Measurements from ENCODE around the gene MLLT3.

Gene MLLT3

GRCh38 chr9:20397348-20397747 lies 225.0 kb downstream of the MLLT3 start:
- FAIRE-seq (no peak), DNase-seq (ENCODE audit: insufficient read length, low spot score) (no peak)
- no peak for TF ChIP-seq PAX5 (IDR thresholded peaks at IDR 0.05; ENCODE audit: insufficient read depth, low read length, severe bottlenecking)
- no peak for TF ChIP-seq POU2F2 (IDR thresholded peaks at IDR 0.05; ENCODE audit: low read depth, low read length)
- TF ChIP-seq SPI1 (IDR thresholded peaks at IDR 0.05; ENCODE audit: low read depth, low read length), result no peak
- TF ChIP-seq POLR2AphosphoS5 (IDR thresholded peaks at IDR 0.05; ENCODE audit: low read depth, low read length), result no peak
- TF ChIP-seq POLR2A (IDR thresholded peaks at IDR 0.05; ENCODE audit: low read depth, low read length), result no peak
- TF ChIP-seq TAF1 (IDR thresholded peaks at IDR 0.05; ENCODE audit: low read depth, low read length), result no peak

GRCh38 chr9:20396509-20396908 lies 225.8 kb downstream of the MLLT3 start:
- TF ChIP-seq POU2F2 (IDR thresholded peaks at IDR 0.05; ENCODE audit: low read depth, low read length), result no peak
- TF ChIP-seq PAX5 (IDR thresholded peaks at IDR 0.05; ENCODE audit: insufficient read depth, low read length, severe bottlenecking), result no peak
- TF ChIP-seq TAF1 (IDR thresholded peaks at IDR 0.05; ENCODE audit: low read depth, low read length), result no peak
- TF ChIP-seq POLR2A (IDR thresholded peaks at IDR 0.05; ENCODE audit: low read depth, low read length), result no peak
- no peak for TF ChIP-seq POLR2AphosphoS5 (IDR thresholded peaks at IDR 0.05; ENCODE audit: low read depth, low read length)
- no peak for TF ChIP-seq SPI1 (IDR thresholded peaks at IDR 0.05; ENCODE audit: low read depth, low read length)
- FAIRE-seq (peak; percentile 86), DNase-seq (ENCODE audit: insufficient read length, low spot score) (no peak)

- no peak for FAIRE-seq
- no peak for DNase-seq (ENCODE audit: insufficient read length, low spot score)
- TF ChIP-seq POLR2AphosphoS5 (IDR thresholded peaks at IDR 0.05; ENCODE audit: low read depth, low read length), result no peak
- TF ChIP-seq PAX5 (IDR thresholded peaks at IDR 0.05; ENCODE audit: insufficient read depth, low read length, severe bottlenecking), result no peak
- no peak for TF ChIP-seq POU2F2 (IDR thresholded peaks at IDR 0.05; ENCODE audit: low read depth, low read length)
- no peak for TF ChIP-seq TAF1 (IDR thresholded peaks at IDR 0.05; ENCODE audit: low read depth, low read length)
- no peak for TF ChIP-seq SPI1 (IDR thresholded peaks at IDR 0.05; ENCODE audit: low read depth, low read length)
- no peak for TF ChIP-seq POLR2A (IDR thresholded peaks at IDR 0.05; ENCODE audit: low read depth, low read length)
Measured at GRCh38 chr9:20395651-20396050, 226.6 kb downstream of the MLLT3 start.

GRCh38 chr9:20394969-20395368 lies 227.3 kb downstream of the MLLT3 start:
- no peak for TF ChIP-seq POLR2AphosphoS5 (IDR thresholded peaks at IDR 0.05; ENCODE audit: low read depth, low read length)
- TF ChIP-seq POLR2A (IDR thresholded peaks at IDR 0.05; ENCODE audit: low read depth, low read length), result no peak
- no peak for TF ChIP-seq SPI1 (IDR thresholded peaks at IDR 0.05; ENCODE audit: low read depth, low read length)
- TF ChIP-seq POU2F2 (IDR thresholded peaks at IDR 0.05; ENCODE audit: low read depth, low read length), result no peak
- no peak for TF ChIP-seq TAF1 (IDR thresholded peaks at IDR 0.05; ENCODE audit: low read depth, low read length)
- TF ChIP-seq PAX5 (IDR thresholded peaks at IDR 0.05; ENCODE audit: insufficient read depth, low read length, severe bottlenecking), result no peak
- no peak for FAIRE-seq
- no peak for DNase-seq (ENCODE audit: insufficient read length, low spot score)

GRCh38 chr9:20391208-20391607 lies 231.1 kb downstream of the MLLT3 start:
- FAIRE-seq, result no peak
- TF ChIP-seq POLR2A (IDR thresholded peaks at IDR 0.05; ENCODE audit: low read depth, low read length) (no peak), PAX5 (IDR thresholded peaks at IDR 0.05; ENCODE audit: insufficient read depth, low read length, severe bottlenecking) (no peak), POU2F2 (IDR thresholded peaks at IDR 0.05; ENCODE audit: low read depth, low read length) (no peak), TAF1 (IDR thresholded peaks at IDR 0.05; ENCODE audit: low read depth, low read length) (no peak), POLR2AphosphoS5 (IDR thresholded peaks at IDR 0.05; ENCODE audit: low read depth, low read length) (no peak), SPI1 (IDR thresholded peaks at IDR 0.05; ENCODE audit: low read depth, low read length) (no peak)

GRCh38 chr9:20390400-20390799 lies 231.9 kb downstream of the MLLT3 start:
- FAIRE-seq, result no peak

More at GRCh38 chr9:20391208-20391607, 231.1 kb downstream of the MLLT3 start:
- no peak for DNase-seq (ENCODE audit: insufficient read length, low spot score)

GRCh38 chr9:20387062-20387461 lies 235.2 kb downstream of the MLLT3 start:
- FAIRE-seq, result no peak
- DNase-seq (ENCODE audit: insufficient read length, low spot score), result no peak
- TF ChIP-seq POLR2A (IDR thresholded peaks at IDR 0.05; ENCODE audit: low read depth, low read length) (no peak), SPI1 (IDR thresholded peaks at IDR 0.05; ENCODE audit: low read depth, low read length) (no peak), POU2F2 (IDR thresholded peaks at IDR 0.05; ENCODE audit: low read depth, low read length) (no peak), TAF1 (IDR thresholded peaks at IDR 0.05; ENCODE audit: low read depth, low read length) (no peak), POLR2AphosphoS5 (IDR thresholded peaks at IDR 0.05; ENCODE audit: low read depth, low read length) (no peak), PAX5 (IDR thresholded peaks at IDR 0.05; ENCODE audit: insufficient read depth, low read length, severe bottlenecking) (no peak)

More at GRCh38 chr9:20390400-20390799, 231.9 kb downstream of the MLLT3 start:
- no peak for DNase-seq (ENCODE audit: insufficient read length, low spot score)
- no peak for TF ChIP-seq POLR2A (IDR thresholded peaks at IDR 0.05; ENCODE audit: low read depth, low read length)
- TF ChIP-seq POU2F2 (IDR thresholded peaks at IDR 0.05; ENCODE audit: low read depth, low read length), result no peak
- no peak for TF ChIP-seq SPI1 (IDR thresholded peaks at IDR 0.05; ENCODE audit: low read depth, low read length)
- no peak for TF ChIP-seq PAX5 (IDR thresholded peaks at IDR 0.05; ENCODE audit: insufficient read depth, low read length, severe bottlenecking)
- TF ChIP-seq POLR2AphosphoS5 (IDR thresholded peaks at IDR 0.05; ENCODE audit: low read depth, low read length), result no peak
- TF ChIP-seq TAF1 (IDR thresholded peaks at IDR 0.05; ENCODE audit: low read depth, low read length), result no peak

- FAIRE-seq, result no peak
- TF ChIP-seq POLR2A (IDR thresholded peaks at IDR 0.05; ENCODE audit: low read depth, low read length) (no peak), PAX5 (IDR thresholded peaks at IDR 0.05; ENCODE audit: insufficient read depth, low read length, severe bottlenecking) (no peak), POLR2AphosphoS5 (IDR thresholded peaks at IDR 0.05; ENCODE audit: low read depth, low read length) (no peak), POU2F2 (IDR thresholded peaks at IDR 0.05; ENCODE audit: low read depth, low read length) (no peak), TAF1 (IDR thresholded peaks at IDR 0.05; ENCODE audit: low read depth, low read length) (no peak), SPI1 (IDR thresholded peaks at IDR 0.05; ENCODE audit: low read depth, low read length) (no peak)
- DNase-seq (ENCODE audit: insufficient read length, low spot score), result no peak
Measured at GRCh38 chr9:20384642-20385041, 237.7 kb downstream of the MLLT3 start.

GRCh38 chr9:20382460-20383071 lies 239.7 kb downstream of the MLLT3 start:
- FAIRE-seq (peak; percentile 75), DNase-seq (ENCODE audit: insufficient read length, low spot score) (no peak)
- no peak for TF ChIP-seq POU2F2 (IDR thresholded peaks at IDR 0.05; ENCODE audit: low read depth, low read length)
- no peak for TF ChIP-seq POLR2AphosphoS5 (IDR thresholded peaks at IDR 0.05; ENCODE audit: low read depth, low read length)
- TF ChIP-seq SPI1 (IDR thresholded peaks at IDR 0.05; ENCODE audit: low read depth, low read length), result no peak
- no peak for TF ChIP-seq TAF1 (IDR thresholded peaks at IDR 0.05; ENCODE audit: low read depth, low read length)
- no peak for TF ChIP-seq POLR2A (IDR thresholded peaks at IDR 0.05; ENCODE audit: low read depth, low read length)
- no peak for TF ChIP-seq PAX5 (IDR thresholded peaks at IDR 0.05; ENCODE audit: insufficient read depth, low read length, severe bottlenecking)
